HCT116 (cell line): ENCODE results near the gene CD300C. TPM values are rescaled to one million over a fixed set of nuclear protein-coding genes. Genes with fewer than 3 reads are reported as not detected.

Source experiments
- ATAC-seq: fragments of 200-7000 bp; cut with Tn5 transposase; 2 replicates; pipeline ENCODE4 v1.9.1; 2020; ENCODE audit warnings: mild to moderate bottlenecking, moderate library complexity
- BruUV-seq: library from RNA; stranded (reverse); fragments of 400-500 nt; replicated peaks from 2 replicates; lab custom pipeline; 2021; lab: Mats Ljungman, UMichigan
- CTCF ChIA-PET: fragments of 300-600 bp; sonication (Branson Sonifier 250); formaldehyde crosslinking; loops from one replicate; lab custom pipeline; 2021; ENCODE audit warnings: antibody characterized with exemption; lab: Charles Lee
- POLR2A ChIA-PET: fragments of 300-600, 350-600 bp; sonication (Branson Sonifier 250); formaldehyde crosslinking; loops from one replicate; lab custom pipeline; 2021; ENCODE audit warnings: antibody characterized with exemption; lab: Charles Lee
- RAD21 ChIA-PET, 2 experiments: fragments of 300-600 bp; sonication (Branson Sonifier 250); formaldehyde crosslinking; loops; one replicate each; lab custom pipeline; 2023; ENCODE audit warnings: low total read pairs in 2 of 2; ENCODE audit not compliant: uncharacterized antibody in 2 of 2, unreplicated experiment in 2 of 2, low non-redundant PET in 1 of 2; lab: Charles Lee
- DNase-seq: peaks from one replicate; pipeline ENCODE4 v3.0.0-alpha.2; 2010; ENCODE audit warnings: low read depth, low spot score
- H2AFZ ChIP-seq: fragments of 200-600 bp; shearing (Covaris generic), sonication (generic); 2 replicates; pipeline ENCODE4 v1.6.1; 2017; ENCODE audit warnings: low read depth, mixed run types, mixed read lengths, antibody characterized with exemption, low read length; ENCODE audit not compliant: poor library complexity, severe bottlenecking
- H3K27ac ChIP-seq: 2 replicates; pipeline ENCODE4 v1.5.1; 2012; ENCODE audit warnings: low read depth, low read length
- H3K27me3 ChIP-seq: fragments of 200-600 bp; sonication (generic); 2 replicates; pipeline ENCODE4 v1.6.1; 2016; ENCODE audit warnings: mixed run types, low read length, mixed read lengths; ENCODE audit not compliant: insufficient read depth
- H3K36me3 ChIP-seq, 2 experiments: fragments of 200-500 bp in 1 of 2; fragments of 200-600 bp in 1 of 2; sonication (Bioruptor generic) in 1 of 2; sonication (generic) in 1 of 2; 2 replicates each; pipeline versions ENCODE4 v1.5.1 to v1.6.1; 2014 to 2016; ENCODE audit warnings: low read length in 2 of 2, inconsistent platforms in 1 of 2, mixed read lengths in 1 of 2, mixed run types in 1 of 2; ENCODE audit not compliant: insufficient read depth in 2 of 2, control insufficient read depth in 1 of 2
- H3K4me1 ChIP-seq, 2 experiments: fragments of 200-600 bp in 1 of 2; sonication (generic) in 1 of 2; 2 replicates each; pipeline versions ENCODE4 v1.5.1 to v1.6.1; 2012 to 2017; ENCODE audit warnings: low read length in 2 of 2, inconsistent platforms in 1 of 2, mild to moderate bottlenecking in 1 of 2, mixed read lengths in 1 of 2, mixed run types in 1 of 2, moderate library complexity in 1 of 2; ENCODE audit not compliant: insufficient read depth in 2 of 2, control insufficient read depth in 1 of 2
- H3K4me2 ChIP-seq: fragments of 200-600 bp; sonication (generic); 2 replicates; pipeline ENCODE4 v1.6.1; 2017; ENCODE audit warnings: mixed run types, low read length, mixed read lengths
- H3K4me3 ChIP-seq, 2 experiments: fragments of 200-600 bp in 1 of 2; sonication (generic) in 1 of 2; replicated peaks in 1 of 2; 2 replicates each; pipeline ENCODE4 v1.5.1; 2011 to 2016; ENCODE audit warnings: low read length in 2 of 2, control low read depth in 1 of 2, low read depth in 1 of 2, mild to moderate bottlenecking in 1 of 2, mixed read lengths in 1 of 2, mixed run types in 1 of 2
- H3K79me2 ChIP-seq: fragments of 200-600 bp; sonication (generic); 2 replicates; pipeline ENCODE4 v1.6.1; 2017; ENCODE audit warnings: mild to moderate bottlenecking, mixed run types, low read length, moderate library complexity, mixed read lengths; ENCODE audit not compliant: insufficient read depth
- H3K9ac ChIP-seq: fragments of 200-600 bp; sonication (generic); 2 replicates; pipeline ENCODE4 v1.6.1; 2016; ENCODE audit warnings: low read length, mixed read lengths
- H3K9me2 ChIP-seq: fragments of 200-600 bp; sonication (generic), shearing (Covaris generic); 2 replicates; pipeline ENCODE4 v1.6.1; 2017; ENCODE audit warnings: mixed run types, mild to moderate bottlenecking, moderate library complexity; ENCODE audit not compliant: insufficient read depth
- H3K9me3 ChIP-seq, 2 experiments: fragments of 200-500 bp in 1 of 2; fragments of 200-600 bp in 1 of 2; sonication (Bioruptor generic) in 1 of 2; sonication (generic) in 1 of 2; 2 replicates each; pipeline ENCODE4 v1.6.1; 2014 to 2017; ENCODE audit warnings: low read length in 2 of 2, mixed read lengths in 2 of 2, inconsistent platforms in 1 of 2, low read depth in 1 of 2, mild to moderate bottlenecking in 1 of 2, mixed run types in 1 of 2, moderate library complexity in 1 of 2; ENCODE audit not compliant: control insufficient read depth in 1 of 2, insufficient read depth in 1 of 2
- H4K20me1 ChIP-seq: fragments of 200-600 bp; sonication (generic), shearing (Covaris generic); 2 replicates; pipeline ENCODE4 v1.6.1; 2017; ENCODE audit warnings: mixed run types, mild to moderate bottlenecking, moderate library complexity; ENCODE audit not compliant: insufficient read depth
- CBX3 ChIP-seq: IDR thresholded peaks from 2 replicates; pipeline ENCODE4 v1.6.1; 2012; ENCODE audit warnings: low read depth
- CEBPB ChIP-seq: IDR thresholded peaks from 2 replicates; pipeline ENCODE4 v1.6.1; 2012; ENCODE audit warnings: low read depth
- CTCF ChIP-seq, 3 experiments: fragments of 200-600 bp in 1 of 3; sonication (generic) in 1 of 3; IDR thresholded peaks in 2 of 3; conservative IDR thresholded peaks in 1 of 3; 2 replicates each; pipeline ENCODE4 v1.5.1; 2012 to 2017; ENCODE audit warnings: low read depth in 2 of 3, low read length in 2 of 3, antibody characterized with exemption in 1 of 3, borderline replicate concordance in 1 of 3, control low read depth in 1 of 3, mild to moderate bottlenecking in 1 of 3, mixed read lengths in 1 of 3, mixed run types in 1 of 3, moderate library complexity in 1 of 3; ENCODE audit not compliant: insufficient read depth in 1 of 3
- EGR1 ChIP-seq: IDR thresholded peaks from 2 replicates; pipeline ENCODE4 v1.6.1; 2012; ENCODE audit warnings: low read depth
- EZH2 ChIP-seq: fragments of 200-600 bp; sonication (generic); IDR thresholded peaks from 2 replicates; pipeline ENCODE4 v1.6.1; 2017; ENCODE audit warnings: antibody characterized with exemption, mixed run types
- EZH2phosphoT487 ChIP-seq: fragments of 200-600 bp; IDR thresholded peaks from 2 replicates; pipeline ENCODE4 v1.6.1; 2018; ENCODE audit warnings: antibody characterized with exemption, borderline replicate concordance
- FOSL1 ChIP-seq: IDR thresholded peaks from 2 replicates; pipeline ENCODE4 v1.6.1; 2012; ENCODE audit warnings: low read depth
- MAX ChIP-seq: IDR thresholded peaks from 2 replicates; pipeline ENCODE4 v1.6.1; 2012
- RAD21 ChIP-seq: IDR thresholded peaks from 2 replicates; pipeline ENCODE4 v1.6.1; 2012; ENCODE audit warnings: low read depth, mild to moderate bottlenecking
- SIN3A ChIP-seq: IDR thresholded peaks from 2 replicates; pipeline ENCODE4 v1.6.1; 2012; ENCODE audit warnings: low read depth
- SP1 ChIP-seq: IDR thresholded peaks from 2 replicates; pipeline ENCODE4 v1.6.1; 2012; ENCODE audit warnings: low read depth
- SRF ChIP-seq: IDR thresholded peaks from 2 replicates; pipeline ENCODE4 v1.6.1; 2012; ENCODE audit warnings: low read depth
- TCF7L2 ChIP-seq: IDR thresholded peaks from 2 replicates; pipeline ENCODE4 v1.7.0; 2011; ENCODE audit warnings: borderline replicate concordance, inconsistent platforms; ENCODE audit not compliant: insufficient read depth, insufficient read length; ENCODE audit errors: extremely low read depth
- YY1 ChIP-seq: IDR thresholded peaks from 2 replicates; pipeline ENCODE4 v1.6.1; 2011; ENCODE audit warnings: low read length, low read depth, moderate library complexity, mild to moderate bottlenecking; ENCODE audit not compliant: insufficient replicate concordance; ENCODE audit errors: extremely low read depth
- ZFX ChIP-seq: fragments of 450-650 bp; IDR thresholded peaks from 2 replicates; pipeline ENCODE4 v1.6.1; 2017
- intact Hi-C: fragments of 100-400 bp; cut with micrococcal nuclease; formaldehyde crosslinking; loops from 2 replicates; pipeline ENCODE4 v1.10.0; 2022
- total RNA-seq: library from RNA; stranded (reverse); gene quantifications from one replicate; pipeline ENCODE4 v1.2.1, GENCODE V29; 2021; ENCODE audit not compliant: unreplicated experiment
- TF ChIP-seq, protein P1 (sequence below): IDR thresholded peaks from 2 replicates; pipeline ENCODE4 v1.6.1; 2012; ENCODE audit warnings: low read depth
- TF ChIP-seq, protein P2 (sequence below): IDR thresholded peaks from 2 replicates; pipeline ENCODE4 v1.6.1; 2011; ENCODE audit warnings: mild to moderate bottlenecking, low read length, moderate library complexity; ENCODE audit not compliant: insufficient replicate concordance; ENCODE audit errors: extremely low read depth

Gene CD300C
- total RNA-seq, 1 experiment from 2014 or later: 0.15 TPM

- Histone ChIP-seq H3K79me2 (no peaks in the 10 kb centered on the region), H3K27me3 (peaks cover 31% of the 10 kb centered on the region), H2AFZ (no peak overlapping the region)
- TF ChIP-seq, protein P1, sequence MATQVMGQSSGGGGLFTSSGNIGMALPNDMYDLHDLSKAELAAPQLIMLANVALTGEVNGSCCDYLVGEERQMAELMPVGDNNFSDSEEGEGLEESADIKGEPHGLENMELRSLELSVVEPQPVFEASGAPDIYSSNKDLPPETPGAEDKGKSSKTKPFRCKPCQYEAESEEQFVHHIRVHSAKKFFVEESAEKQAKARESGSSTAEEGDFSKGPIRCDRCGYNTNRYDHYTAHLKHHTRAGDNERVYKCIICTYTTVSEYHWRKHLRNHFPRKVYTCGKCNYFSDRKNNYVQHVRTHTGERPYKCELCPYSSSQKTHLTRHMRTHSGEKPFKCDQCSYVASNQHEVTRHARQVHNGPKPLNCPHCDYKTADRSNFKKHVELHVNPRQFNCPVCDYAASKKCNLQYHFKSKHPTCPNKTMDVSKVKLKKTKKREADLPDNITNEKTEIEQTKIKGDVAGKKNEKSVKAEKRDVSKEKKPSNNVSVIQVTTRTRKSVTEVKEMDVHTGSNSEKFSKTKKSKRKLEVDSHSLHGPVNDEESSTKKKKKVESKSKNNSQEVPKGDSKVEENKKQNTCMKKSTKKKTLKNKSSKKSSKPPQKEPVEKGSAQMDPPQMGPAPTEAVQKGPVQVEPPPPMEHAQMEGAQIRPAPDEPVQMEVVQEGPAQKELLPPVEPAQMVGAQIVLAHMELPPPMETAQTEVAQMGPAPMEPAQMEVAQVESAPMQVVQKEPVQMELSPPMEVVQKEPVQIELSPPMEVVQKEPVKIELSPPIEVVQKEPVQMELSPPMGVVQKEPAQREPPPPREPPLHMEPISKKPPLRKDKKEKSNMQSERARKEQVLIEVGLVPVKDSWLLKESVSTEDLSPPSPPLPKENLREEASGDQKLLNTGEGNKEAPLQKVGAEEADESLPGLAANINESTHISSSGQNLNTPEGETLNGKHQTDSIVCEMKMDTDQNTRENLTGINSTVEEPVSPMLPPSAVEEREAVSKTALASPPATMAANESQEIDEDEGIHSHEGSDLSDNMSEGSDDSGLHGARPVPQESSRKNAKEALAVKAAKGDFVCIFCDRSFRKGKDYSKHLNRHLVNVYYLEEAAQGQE: no peak
- TF ChIP-seq MAX: no peak
- no peak for TF ChIP-seq CEBPB
- TF ChIP-seq, protein P2, sequence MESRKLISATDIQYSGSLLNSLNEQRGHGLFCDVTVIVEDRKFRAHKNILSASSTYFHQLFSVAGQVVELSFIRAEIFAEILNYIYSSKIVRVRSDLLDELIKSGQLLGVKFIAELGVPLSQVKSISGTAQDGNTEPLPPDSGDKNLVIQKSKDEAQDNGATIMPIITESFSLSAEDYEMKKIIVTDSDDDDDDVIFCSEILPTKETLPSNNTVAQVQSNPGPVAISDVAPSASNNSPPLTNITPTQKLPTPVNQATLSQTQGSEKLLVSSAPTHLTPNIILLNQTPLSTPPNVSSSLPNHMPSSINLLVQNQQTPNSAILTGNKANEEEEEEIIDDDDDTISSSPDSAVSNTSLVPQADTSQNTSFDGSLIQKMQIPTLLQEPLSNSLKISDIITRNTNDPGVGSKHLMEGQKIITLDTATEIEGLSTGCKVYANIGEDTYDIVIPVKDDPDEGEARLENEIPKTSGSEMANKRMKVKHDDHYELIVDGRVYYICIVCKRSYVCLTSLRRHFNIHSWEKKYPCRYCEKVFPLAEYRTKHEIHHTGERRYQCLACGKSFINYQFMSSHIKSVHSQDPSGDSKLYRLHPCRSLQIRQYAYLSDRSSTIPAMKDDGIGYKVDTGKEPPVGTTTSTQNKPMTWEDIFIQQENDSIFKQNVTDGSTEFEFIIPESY: no peak
- TF ChIP-seq FOSL1: no peak
- TF ChIP-seq EZH2: no peak
- TF ChIP-seq YY1: no peak
- no peak for TF ChIP-seq ZFX
- TF ChIP-seq RAD21: no peak
- no peak for TF ChIP-seq SIN3A
- TF ChIP-seq SRF: no peak
- no peak for TF ChIP-seq EZH2phosphoT487
- TF ChIP-seq EGR1: no peak
- no peak for TF ChIP-seq CTCF (IDR thresholded peaks at IDR 0.05 in 2 of 3, conservative IDR thresholded peaks at IDR 0.05 in 1 of 3; ENCODE audit: borderline replicate concordance in 1 of 3, insufficient read depth in 1 of 3, low read depth in 2 of 3, low read length in 2 of 3)
- TF ChIP-seq TCF7L2: no peak
- TF ChIP-seq CBX3: no peak
- no peak for TF ChIP-seq SP1
- TF ChIP-seq, all 23 proteins: peak for 0
- Histone ChIP-seq H3K36me3 (no peaks in the 10 kb centered on the region), H3K9me2 (no peaks in the 10 kb centered on the region), H3K9ac (no peak overlapping the region), H3K4me3 (no peak overlapping the region), H3K4me2 (no peak overlapping the region), H3K9me3 (no peaks in the 10 kb centered on the region), H3K27ac (no peak overlapping the region), H3K4me1 (peaks cover 4 to 8% of the 10 kb centered on the region in 2 experiments), H4K20me1 (no peaks in the 10 kb centered on the region)
- no TSS peak for BruUV-seq
- ATAC-seq (no peak), DNase-seq (no peak)
- ChIA-PET RAD21 (no interaction called here), CTCF (interaction anchor here (0.7 to 1.6 kb wide), 5 partner anchors 8 to 207 kb away, joined by 3 to 10 read pairs (median 3); no protein-coding TSS in a partner anchor), POLR2A (no interaction called here)
- intact Hi-C loops: no loop called here
Observed at GRCh38 chr17:74574489-74575142, 28.7 kb upstream of the CD300C start.
